ENCODE results near the gene ZNF100.

DNA sequence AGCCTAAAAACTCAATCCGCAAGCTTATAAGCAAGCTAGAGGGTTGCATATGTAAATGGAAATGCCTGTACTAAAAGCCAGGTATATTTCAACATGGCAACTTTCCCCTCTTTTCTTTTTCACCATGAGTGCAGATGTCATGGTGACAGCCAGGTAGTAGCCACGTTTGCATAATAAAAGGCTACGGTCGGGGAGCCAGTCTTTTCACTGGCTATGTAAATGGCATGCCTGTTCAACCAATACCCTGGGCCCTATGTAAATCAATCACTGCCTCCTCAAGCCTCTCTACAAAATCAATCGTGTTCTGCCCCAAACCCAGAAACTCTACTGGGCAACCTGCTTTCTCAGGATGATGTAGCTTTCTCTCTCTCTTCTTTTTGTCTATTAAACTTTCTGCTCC lies 87.4 kb downstream of the ZNF100 start:
- TF ChIP-seq SIN3A (IDR thresholded peaks at IDR 0.05; ENCODE audit: borderline replicate concordance, insufficient read depth, low read length) (no peak), POLR2AphosphoS5 (IDR thresholded peaks at IDR 0.05; ENCODE audit: low read depth, low read length) (no peak), TAF1 (IDR thresholded peaks at IDR 0.05; ENCODE audit: borderline replicate concordance, insufficient read depth, low read length) (no peak)
